ENCODE results near the gene XPO6. TPM values are rescaled to one million over a fixed set of nuclear protein-coding genes. Genes with fewer than 3 reads are reported as not detected.
A peak's percentile ranks its signal among the peaks of the same experiment; 100 is the strongest.

XPO6 gene, protein sequence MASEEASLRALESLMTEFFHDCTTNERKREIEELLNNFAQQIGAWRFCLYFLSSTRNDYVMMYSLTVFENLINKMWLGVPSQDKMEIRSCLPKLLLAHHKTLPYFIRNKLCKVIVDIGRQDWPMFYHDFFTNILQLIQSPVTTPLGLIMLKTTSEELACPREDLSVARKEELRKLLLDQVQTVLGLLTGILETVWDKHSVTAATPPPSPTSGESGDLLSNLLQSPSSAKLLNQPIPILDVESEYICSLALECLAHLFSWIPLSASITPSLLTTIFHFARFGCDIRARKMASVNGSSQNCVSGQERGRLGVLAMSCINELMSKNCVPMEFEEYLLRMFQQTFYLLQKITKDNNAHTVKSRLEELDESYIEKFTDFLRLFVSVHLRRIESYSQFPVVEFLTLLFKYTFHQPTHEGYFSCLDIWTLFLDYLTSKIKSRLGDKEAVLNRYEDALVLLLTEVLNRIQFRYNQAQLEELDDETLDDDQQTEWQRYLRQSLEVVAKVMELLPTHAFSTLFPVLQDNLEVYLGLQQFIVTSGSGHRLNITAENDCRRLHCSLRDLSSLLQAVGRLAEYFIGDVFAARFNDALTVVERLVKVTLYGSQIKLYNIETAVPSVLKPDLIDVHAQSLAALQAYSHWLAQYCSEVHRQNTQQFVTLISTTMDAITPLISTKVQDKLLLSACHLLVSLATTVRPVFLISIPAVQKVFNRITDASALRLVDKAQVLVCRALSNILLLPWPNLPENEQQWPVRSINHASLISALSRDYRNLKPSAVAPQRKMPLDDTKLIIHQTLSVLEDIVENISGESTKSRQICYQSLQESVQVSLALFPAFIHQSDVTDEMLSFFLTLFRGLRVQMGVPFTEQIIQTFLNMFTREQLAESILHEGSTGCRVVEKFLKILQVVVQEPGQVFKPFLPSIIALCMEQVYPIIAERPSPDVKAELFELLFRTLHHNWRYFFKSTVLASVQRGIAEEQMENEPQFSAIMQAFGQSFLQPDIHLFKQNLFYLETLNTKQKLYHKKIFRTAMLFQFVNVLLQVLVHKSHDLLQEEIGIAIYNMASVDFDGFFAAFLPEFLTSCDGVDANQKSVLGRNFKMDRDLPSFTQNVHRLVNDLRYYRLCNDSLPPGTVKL
- 72.7 TPM for total RNA-seq

DNA sequence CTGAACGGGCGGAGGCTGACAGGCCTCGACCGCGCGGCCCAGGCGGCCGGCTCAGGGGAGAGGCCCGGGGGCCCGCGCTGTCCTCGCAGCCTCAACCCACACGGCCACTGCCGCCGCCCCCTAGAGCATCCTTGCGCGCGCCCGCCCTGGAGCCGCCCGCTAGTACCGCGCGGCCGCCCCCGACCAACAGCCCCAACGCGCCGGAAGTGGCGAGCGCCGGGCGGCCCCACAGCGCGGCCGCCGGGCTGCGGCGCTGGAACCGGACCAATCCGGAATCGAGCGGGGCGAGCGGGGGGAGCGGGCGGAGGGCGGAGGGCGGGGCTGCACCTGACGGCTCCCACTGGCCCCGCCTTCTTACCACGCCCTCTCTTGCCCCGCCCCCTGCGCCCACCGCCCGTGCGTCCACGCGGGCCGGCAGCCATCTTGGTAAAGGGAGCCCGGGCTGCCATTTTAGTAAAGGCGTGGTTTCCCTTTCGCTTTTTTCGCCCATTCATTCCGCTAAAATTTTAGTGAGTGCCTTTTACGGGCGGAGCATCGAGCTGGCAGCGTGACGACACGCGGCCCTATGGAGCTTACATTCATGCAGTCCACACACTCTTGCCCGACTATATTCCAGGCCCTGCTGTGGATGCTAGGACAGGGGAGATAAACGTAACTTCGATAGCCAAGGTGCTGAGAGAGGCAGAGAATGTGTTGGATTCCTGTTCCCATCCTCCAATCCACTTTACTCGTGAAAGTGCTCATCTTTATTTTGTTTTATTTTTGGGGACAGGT is at the start of gene XPO6:
TSS of gene XPO6 (minus strand) at position 208 of the 774 bp plus-strand sequence. CDS start 597 bp downstream, outside the sequence.
- peak in 1 of 2 donors; percentile 93 for DNase-seq (ENCODE audit: extremely low spot score in 2 of 2)
- Histone ChIP-seq H3K9me3 (no peaks in the 10 kb centered on the region), H3K4me3 (peak within 1 kb of the TSS; percentile 81 to 95), H3K27ac (peak within 1 kb of the TSS; percentile 89), H3K4me1 (peaks cover 27% of the 10 kb centered on the region), H3K36me3 (no peaks in the 10 kb centered on the region), H3K27me3 (no peaks in the 10 kb centered on the region)
- TF ChIP-seq POLR2AphosphoS5 (IDR thresholded peaks at IDR 0.05; ENCODE audit: insufficient read depth in 1 of 2, low read depth in 1 of 2) (peak; percentile 66 to 85), POLR2A (IDR thresholded peaks at IDR 0.05) (peak in 1 of 2 donors; percentile 66)
- TF ChIP-seq, protein P1, sequence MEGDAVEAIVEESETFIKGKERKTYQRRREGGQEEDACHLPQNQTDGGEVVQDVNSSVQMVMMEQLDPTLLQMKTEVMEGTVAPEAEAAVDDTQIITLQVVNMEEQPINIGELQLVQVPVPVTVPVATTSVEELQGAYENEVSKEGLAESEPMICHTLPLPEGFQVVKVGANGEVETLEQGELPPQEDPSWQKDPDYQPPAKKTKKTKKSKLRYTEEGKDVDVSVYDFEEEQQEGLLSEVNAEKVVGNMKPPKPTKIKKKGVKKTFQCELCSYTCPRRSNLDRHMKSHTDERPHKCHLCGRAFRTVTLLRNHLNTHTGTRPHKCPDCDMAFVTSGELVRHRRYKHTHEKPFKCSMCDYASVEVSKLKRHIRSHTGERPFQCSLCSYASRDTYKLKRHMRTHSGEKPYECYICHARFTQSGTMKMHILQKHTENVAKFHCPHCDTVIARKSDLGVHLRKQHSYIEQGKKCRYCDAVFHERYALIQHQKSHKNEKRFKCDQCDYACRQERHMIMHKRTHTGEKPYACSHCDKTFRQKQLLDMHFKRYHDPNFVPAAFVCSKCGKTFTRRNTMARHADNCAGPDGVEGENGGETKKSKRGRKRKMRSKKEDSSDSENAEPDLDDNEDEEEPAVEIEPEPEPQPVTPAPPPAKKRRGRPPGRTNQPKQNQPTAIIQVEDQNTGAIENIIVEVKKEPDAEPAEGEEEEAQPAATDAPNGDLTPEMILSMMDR (IDR thresholded peaks at IDR 0.05) = peak in 1 of 3 experiments; percentile 17
- intact Hi-C loops (cut with DNase I) = no loop called here

DNA sequence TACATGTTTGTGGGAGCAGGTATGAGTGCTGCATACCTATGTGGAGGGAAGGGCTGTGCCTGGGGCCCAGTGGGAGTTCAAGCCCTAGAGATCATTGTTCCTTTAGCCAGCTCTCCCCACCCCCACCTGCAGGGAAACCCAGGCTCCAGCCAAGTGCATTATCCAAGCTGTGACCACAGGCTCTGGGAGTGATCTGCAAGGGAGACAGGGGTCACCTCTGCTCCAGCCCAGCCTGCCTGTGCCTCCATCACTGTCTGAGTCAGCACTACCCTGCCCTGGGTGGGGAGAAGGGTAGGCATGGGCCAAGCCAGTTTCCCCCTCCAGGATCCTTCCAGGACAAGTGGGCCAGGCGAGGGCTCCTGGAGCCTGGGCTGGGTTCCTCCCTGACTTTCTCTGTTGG is 48.4 kb upstream of the XPO6 start:
- intact Hi-C loops (cut with DNase I) = no loop called here
- H3K27me3 ChIP-seq = no peaks in the 10 kb centered on the region
- TF ChIP-seq, protein P1 (IDR thresholded peaks at IDR 0.05) = no peak
- TF ChIP-seq POLR2AphosphoS5 (IDR thresholded peaks at IDR 0.05; ENCODE audit: insufficient read depth in 1 of 2, low read depth in 1 of 2) (no peak), POLR2A (IDR thresholded peaks at IDR 0.05) (no peak)

DNA sequence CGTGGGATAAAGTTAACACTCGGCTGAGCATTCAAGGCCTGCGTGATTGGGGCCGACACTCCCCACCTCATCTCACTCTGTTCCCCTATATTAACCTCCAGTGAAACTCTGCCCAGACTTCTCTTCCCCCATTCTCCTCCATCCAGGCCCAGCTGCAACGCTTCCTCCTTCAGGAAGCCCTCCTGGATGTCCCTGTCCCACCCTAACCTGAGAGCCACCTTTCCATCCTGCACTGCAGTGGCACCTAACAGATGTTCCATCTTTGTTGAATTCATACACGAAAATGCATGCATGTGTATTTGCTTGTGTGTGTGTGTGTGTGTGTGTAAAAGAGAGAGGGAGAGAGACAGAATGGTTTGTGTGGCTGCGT is 48.0 kb upstream of the XPO6 start:
- Histone ChIP-seq H3K36me3 (no peaks in the 10 kb centered on the region), H3K4me3 (no peak overlapping the region), H3K27ac (no peak overlapping the region), H3K4me1 (peaks cover 9% of the 10 kb centered on the region), H3K9me3 (no peaks in the 10 kb centered on the region), H3K27me3 (no peaks in the 10 kb centered on the region)
- intact Hi-C loops (cut with DNase I) = no loop called here
- DNase-seq (ENCODE audit: extremely low spot score in 2 of 2) = no peak
- TF ChIP-seq, protein P1 (IDR thresholded peaks at IDR 0.05) = no peak
- TF ChIP-seq POLR2AphosphoS5 (IDR thresholded peaks at IDR 0.05; ENCODE audit: insufficient read depth in 1 of 2, low read depth in 1 of 2) (no peak), POLR2A (IDR thresholded peaks at IDR 0.05) (no peak)

More for the DNA sequence above, 48.4 kb upstream of the XPO6 start:
- Histone ChIP-seq H3K4me3 (no peak overlapping the region), H3K9me3 (no peaks in the 10 kb centered on the region), H3K36me3 (no peaks in the 10 kb centered on the region), H3K4me1 (peaks cover 9% of the 10 kb centered on the region), H3K27ac (no peak overlapping the region)
- no peak for DNase-seq (ENCODE audit: extremely low spot score in 2 of 2)

DNA sequence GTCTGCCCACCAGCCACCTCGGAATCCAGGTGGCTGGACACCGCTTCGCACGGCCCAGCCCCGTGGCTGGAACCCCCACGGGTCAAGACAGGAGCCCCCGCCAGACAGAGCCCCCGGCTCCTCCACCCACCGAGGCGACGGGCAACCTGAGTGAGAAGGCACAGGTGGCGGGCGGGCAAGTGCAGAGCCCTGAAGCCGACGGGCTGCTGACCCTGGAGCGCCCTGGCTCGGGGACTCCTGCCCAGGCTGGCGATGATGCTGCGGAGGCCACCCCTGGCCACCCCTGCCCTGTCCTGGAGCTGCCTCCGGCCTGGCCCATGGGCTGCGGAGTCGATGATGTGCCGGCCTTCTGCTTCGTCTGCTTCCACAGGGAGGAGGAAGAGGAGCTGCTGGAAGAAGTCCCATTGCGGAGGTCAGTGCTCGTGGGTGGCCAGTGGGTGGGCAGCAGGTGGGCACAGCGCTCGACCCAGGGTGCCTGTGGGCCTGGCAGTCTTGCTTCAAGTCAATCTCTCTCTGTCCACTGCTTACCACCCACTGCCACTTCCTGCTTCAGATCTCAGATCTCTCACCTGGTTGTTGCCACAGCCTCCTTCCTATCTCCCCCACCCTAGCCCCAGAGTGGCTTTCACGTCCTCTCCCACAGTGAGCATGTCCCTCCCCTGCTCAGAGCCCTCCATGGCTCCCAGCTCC is 47.5 kb upstream of the XPO6 start:
- Histone ChIP-seq H3K27ac (no peak overlapping the region), H3K4me1 (peaks cover 9% of the 10 kb centered on the region), H3K36me3 (no peaks in the 10 kb centered on the region), H3K27me3 (no peaks in the 10 kb centered on the region), H3K9me3 (no peaks in the 10 kb centered on the region), H3K4me3 (no peak overlapping the region)
- no peak for TF ChIP-seq POLR2A (IDR thresholded peaks at IDR 0.05)
- TF ChIP-seq, protein P1 (IDR thresholded peaks at IDR 0.05) = no peak
- no peak for TF ChIP-seq POLR2AphosphoS5 (IDR thresholded peaks at IDR 0.05; ENCODE audit: insufficient read depth in 1 of 2, low read depth in 1 of 2)
- no peak for DNase-seq (ENCODE audit: extremely low spot score in 2 of 2)
- intact Hi-C loops (cut with DNase I) = no loop called here
